Measurements from ENCODE around the gene BACH2.

- no peak for TF ChIP-seq CTCF (IDR thresholded peaks at IDR 0.05)
- no peak for TF ChIP-seq POLR2A (IDR thresholded peaks at IDR 0.05)
Observed at GRCh38 chr6:89987830-89988229, 308.8 kb downstream of the BACH2 start.
